Effector memory CD8-positive, alpha-beta T cell (primary cell): ENCODE measurements around the gene CLSTN1.
A peak's percentile ranks its signal among the peaks of the same experiment; 100 is the strongest.

Source experiments
- ATAC-seq: fragments of 150-1000 bp; cut with Tn5 transposase; replicated peaks from 2 replicates; pipeline ENCODE4 v1.10.0; 2021; ENCODE audit warnings: mild to moderate bottlenecking, moderate library complexity
- DNase-seq, 3 experiments: peaks; one replicate each; pipeline ENCODE4 v3.0.0; 2021
- H3K27ac Mint-ChIP-seq, 2 donors: one replicate each; pipeline ENCODE4 v1.8.0; 2022; ENCODE audit warnings: mild to moderate bottlenecking in 2 of 2, mixed read lengths in 2 of 2, moderate library complexity in 2 of 2
- H3K27me3 Mint-ChIP-seq, 2 donors: one replicate each; pipeline ENCODE4 v1.8.0; 2022; ENCODE audit warnings: mixed read lengths in 2 of 2
- H3K36me3 Mint-ChIP-seq: one replicate; pipeline ENCODE4 v1.8.0; 2022; ENCODE audit warnings: mild to moderate bottlenecking, moderate library complexity, mixed read lengths; ENCODE audit not compliant: insufficient read depth
- H3K4me1 Mint-ChIP-seq, 2 donors: one replicate each; pipeline ENCODE4 v1.8.0; 2022; ENCODE audit warnings: low read depth in 2 of 2, mixed read lengths in 2 of 2
- H3K4me3 Mint-ChIP-seq, 2 donors: one replicate each; pipeline ENCODE4 v1.8.0; 2022; ENCODE audit warnings: mild to moderate bottlenecking in 2 of 2, mixed read lengths in 2 of 2, moderate library complexity in 2 of 2
- H3K9me3 Mint-ChIP-seq, 2 donors: one replicate each; pipeline ENCODE4 v1.8.0; 2022; ENCODE audit warnings: mixed read lengths in 2 of 2

The CLSTN1 gene

GRCh38 chr1:9703681-9704080 lies 120.1 kb downstream of the CLSTN1 start:
- Mint-ChIP-seq H3K4me1 (peaks cover 48 to 56% of the 10 kb centered on the region in 2 donors), H3K27ac (peak overlapping the region; percentile 70 to 91), H3K36me3 (peaks cover 43% of the 10 kb centered on the region)

GRCh38 chr1:9703165-9703509 lies 120.6 kb downstream of the CLSTN1 start:
- H3K4me3 Mint-ChIP-seq, result peak overlapping the region; percentile 76 to 79
- DNase-seq (no peak), ATAC-seq (no peak)
- H3K4me1 Mint-ChIP-seq, result peaks cover 53 to 61% of the 10 kb centered on the region in 2 donors
- peak overlapping the region; percentile 38 to 91 for H3K27ac Mint-ChIP-seq
- H3K36me3 Mint-ChIP-seq, result peaks cover 44% of the 10 kb centered on the region
- no peaks in the 10 kb centered on the region for H3K27me3 Mint-ChIP-seq
- H3K9me3 Mint-ChIP-seq, result no peaks in the 10 kb centered on the region

More at GRCh38 chr1:9703681-9704080, 120.1 kb downstream of the CLSTN1 start:
- Mint-ChIP-seq H3K9me3 (no peaks in the 10 kb centered on the region), H3K4me3 (peak overlapping the region; percentile 76 to 79), H3K27me3 (no peaks in the 10 kb centered on the region)
- ATAC-seq (no peak), DNase-seq (no peak)

GRCh38 chr1:9701665-9702064 lies 122.1 kb downstream of the CLSTN1 start:
- Mint-ChIP-seq H3K36me3 (peaks cover 35% of the 10 kb centered on the region), H3K27ac (no peak overlapping the region), H3K4me3 (no peak overlapping the region), H3K27me3 (no peaks in the 10 kb centered on the region), H3K4me1 (peaks cover 53 to 62% of the 10 kb centered on the region in 2 donors), H3K9me3 (no peaks in the 10 kb centered on the region)
- DNase-seq (no peak), ATAC-seq (no peak)

GRCh38 chr1:9700340-9700739 lies 123.4 kb downstream of the CLSTN1 start:
- Mint-ChIP-seq H3K4me3 (no peak overlapping the region), H3K36me3 (peaks cover 45% of the 10 kb centered on the region), H3K9me3 (no peaks in the 10 kb centered on the region), H3K27ac (peak overlapping the region; percentile 54 to 77), H3K4me1 (peaks cover 45 to 58% of the 10 kb centered on the region in 2 donors), H3K27me3 (no peaks in the 10 kb centered on the region)
- DNase-seq (no peak), ATAC-seq (no peak)

- ATAC-seq, result no peak
- Mint-ChIP-seq H3K27ac (peak overlapping the region in 1 of 2 donors; percentile 49), H3K4me3 (no peak overlapping the region), H3K4me1 (peaks cover 40 to 56% of the 10 kb centered on the region in 2 donors), H3K36me3 (peaks cover 51% of the 10 kb centered on the region), H3K9me3 (no peaks in the 10 kb centered on the region), H3K27me3 (no peaks in the 10 kb centered on the region)
- DNase-seq, result no peak
Measured at GRCh38 chr1:9699361-9699760, 124.4 kb downstream of the CLSTN1 start.

- DNase-seq (no peak), ATAC-seq (no peak)
- H3K27me3 Mint-ChIP-seq, result no peaks in the 10 kb centered on the region
- no peaks in the 10 kb centered on the region for H3K9me3 Mint-ChIP-seq
- H3K36me3 Mint-ChIP-seq, result peaks cover 76% of the 10 kb centered on the region
- H3K4me3 Mint-ChIP-seq, result no peak overlapping the region
- H3K27ac Mint-ChIP-seq, result peak overlapping the region; percentile 16 to 76
- peaks cover 29 to 49% of the 10 kb centered on the region in 2 donors for H3K4me1 Mint-ChIP-seq
Measured at GRCh38 chr1:9696793-9697192, 127.0 kb downstream of the CLSTN1 start.

GRCh38 chr1:9691691-9692090 lies 132.1 kb downstream of the CLSTN1 start:
- Mint-ChIP-seq H3K27me3 (no peaks in the 10 kb centered on the region), H3K36me3 (peaks cover 60% of the 10 kb centered on the region), H3K27ac (peak overlapping the region; percentile 44 to 88), H3K4me3 (peak overlapping the region; percentile 50 to 80), H3K4me1 (peaks cover 45 to 58% of the 10 kb centered on the region in 2 donors), H3K9me3 (no peaks in the 10 kb centered on the region)
- ATAC-seq (no peak), DNase-seq (no peak)

- Mint-ChIP-seq H3K4me3 (peak overlapping the region; percentile 50 to 80), H3K27ac (peak overlapping the region; percentile 75 to 88), H3K36me3 (peaks cover 54% of the 10 kb centered on the region), H3K4me1 (peaks cover 47 to 60% of the 10 kb centered on the region in 2 donors), H3K9me3 (no peaks in the 10 kb centered on the region), H3K27me3 (no peaks in the 10 kb centered on the region)
- DNase-seq (no peak), ATAC-seq (no peak)
Measured at GRCh38 chr1:9691108-9691445, 132.7 kb downstream of the CLSTN1 start.

- H3K4me1 Mint-ChIP-seq, result peaks cover 52 to 65% of the 10 kb centered on the region in 2 donors
- no peaks in the 10 kb centered on the region for H3K27me3 Mint-ChIP-seq
- ATAC-seq (no peak), DNase-seq (no peak)
- H3K9me3 Mint-ChIP-seq, result no peaks in the 10 kb centered on the region
- H3K36me3 Mint-ChIP-seq, result peaks cover 51% of the 10 kb centered on the region
- H3K4me3 Mint-ChIP-seq, result peak overlapping the region; percentile 80 to 81
- H3K27ac Mint-ChIP-seq, result peak overlapping the region; percentile 75 to 88
Measured at GRCh38 chr1:9690440-9691107, 133.2 kb downstream of the CLSTN1 start.

GRCh38 chr1:9689971-9690381 lies 133.8 kb downstream of the CLSTN1 start:
- peaks cover 52 to 61% of the 10 kb centered on the region in 2 donors for H3K4me1 Mint-ChIP-seq
- peaks cover 50% of the 10 kb centered on the region for H3K36me3 Mint-ChIP-seq
- peak overlapping the region; percentile 75 to 88 for H3K27ac Mint-ChIP-seq
- ATAC-seq (no peak), DNase-seq (no peak)
- no peaks in the 10 kb centered on the region for H3K27me3 Mint-ChIP-seq
- peak overlapping the region; percentile 80 to 81 for H3K4me3 Mint-ChIP-seq
- H3K9me3 Mint-ChIP-seq, result no peaks in the 10 kb centered on the region

GRCh38 chr1:9689011-9689706 lies 134.6 kb downstream of the CLSTN1 start:
- H3K4me3 Mint-ChIP-seq, result peak overlapping the region; percentile 76 to 79
- peaks cover 54 to 61% of the 10 kb centered on the region in 2 donors for H3K4me1 Mint-ChIP-seq
- H3K27ac Mint-ChIP-seq, result peak overlapping the region in 1 of 2 donors; percentile 94

GRCh38 chr1:9688599-9688998 lies 135.2 kb downstream of the CLSTN1 start:
- DNase-seq (no peak), ATAC-seq (no peak)
- peaks cover 46% of the 10 kb centered on the region for H3K36me3 Mint-ChIP-seq
- no peaks in the 10 kb centered on the region for H3K27me3 Mint-ChIP-seq
- no peaks in the 10 kb centered on the region for H3K9me3 Mint-ChIP-seq
- peak overlapping the region; percentile 76 to 79 for H3K4me3 Mint-ChIP-seq
- peak overlapping the region; percentile 79 to 94 for H3K27ac Mint-ChIP-seq
- peaks cover 57 to 60% of the 10 kb centered on the region in 2 donors for H3K4me1 Mint-ChIP-seq

More at GRCh38 chr1:9689011-9689706, 134.6 kb downstream of the CLSTN1 start:
- peak; percentile 76 for ATAC-seq
- Mint-ChIP-seq H3K27me3 (no peaks in the 10 kb centered on the region), H3K9me3 (no peaks in the 10 kb centered on the region), H3K36me3 (peaks cover 51% of the 10 kb centered on the region)
- DNase-seq, result peak; percentile 75 to 81 (median 76)

GRCh38 chr1:9687874-9688582 lies 135.7 kb downstream of the CLSTN1 start:
- peaks cover 59 to 62% of the 10 kb centered on the region in 2 donors for H3K4me1 Mint-ChIP-seq
- H3K9me3 Mint-ChIP-seq, result no peaks in the 10 kb centered on the region
- no peaks in the 10 kb centered on the region for H3K27me3 Mint-ChIP-seq
- H3K4me3 Mint-ChIP-seq, result peak overlapping the region; percentile 76 to 79
- no peak for ATAC-seq
- peak overlapping the region; percentile 79 to 94 for H3K27ac Mint-ChIP-seq
- peaks cover 42% of the 10 kb centered on the region for H3K36me3 Mint-ChIP-seq
- no peak for DNase-seq
